ENCODE data around the gene P2RX6.

Gene P2RX6

GRCh38 chr22:20994902-20995241 is 20.1 kb upstream of the P2RX6 start:
- TF ChIP-seq TAF1 (IDR thresholded peaks at IDR 0.05; ENCODE audit: borderline replicate concordance, insufficient read depth, low read length) (no peak), SIN3A (IDR thresholded peaks at IDR 0.05; ENCODE audit: borderline replicate concordance, insufficient read depth, low read length) (no peak), POLR2AphosphoS5 (IDR thresholded peaks at IDR 0.05; ENCODE audit: low read depth, low read length) (no peak), REST (IDR thresholded peaks at IDR 0.05; ENCODE audit: insufficient read depth in 1 of 2, low read depth in 2 of 2, low read length in 2 of 2) (no peak)

GRCh38 chr22:20995329-20996030 is 19.5 kb upstream of the P2RX6 start:
- TF ChIP-seq TAF1 (IDR thresholded peaks at IDR 0.05; ENCODE audit: borderline replicate concordance, insufficient read depth, low read length) (no peak), REST (IDR thresholded peaks at IDR 0.05; ENCODE audit: insufficient read depth in 1 of 2, low read depth in 2 of 2, low read length in 2 of 2) (no peak), SIN3A (IDR thresholded peaks at IDR 0.05; ENCODE audit: borderline replicate concordance, insufficient read depth, low read length) (no peak), POLR2AphosphoS5 (IDR thresholded peaks at IDR 0.05; ENCODE audit: low read depth, low read length) (no peak), FOXP2 (optimal IDR thresholded peaks at IDR 0.05; ENCODE audit: borderline replicate concordance, extremely low read depth, extremely low read length, insufficient read depth) (no peak)

- TF ChIP-seq FOXP2 (optimal IDR thresholded peaks at IDR 0.05; ENCODE audit: borderline replicate concordance, extremely low read depth, extremely low read length, insufficient read depth) (no peak), TAF1 (IDR thresholded peaks at IDR 0.05; ENCODE audit: borderline replicate concordance, insufficient read depth, low read length) (no peak), REST (IDR thresholded peaks at IDR 0.05; ENCODE audit: insufficient read depth in 1 of 2, low read depth in 2 of 2, low read length in 2 of 2) (no peak), SIN3A (IDR thresholded peaks at IDR 0.05; ENCODE audit: borderline replicate concordance, insufficient read depth, low read length) (no peak), POLR2AphosphoS5 (IDR thresholded peaks at IDR 0.05; ENCODE audit: low read depth, low read length) (no peak)
Observed at GRCh38 chr22:20996031-20996410, 18.9 kb upstream of the P2RX6 start.

GRCh38 chr22:20996598-20997535 is 18.1 kb upstream of the P2RX6 start:
- TF ChIP-seq FOXP2 (optimal IDR thresholded peaks at IDR 0.05; ENCODE audit: borderline replicate concordance, extremely low read depth, extremely low read length, insufficient read depth): no peak
- TF ChIP-seq REST (IDR thresholded peaks at IDR 0.05; ENCODE audit: insufficient read depth in 1 of 2, low read depth in 2 of 2, low read length in 2 of 2): no peak
- no peak for TF ChIP-seq TAF1 (IDR thresholded peaks at IDR 0.05; ENCODE audit: borderline replicate concordance, insufficient read depth, low read length)
- TF ChIP-seq SIN3A (IDR thresholded peaks at IDR 0.05; ENCODE audit: borderline replicate concordance, insufficient read depth, low read length): no peak
